Aorta (tissue), 5 donors: ENCODE data around the gene RNF40. TPM values are rescaled to one million over a fixed set of nuclear protein-coding genes. Genes with fewer than 3 reads are reported as not detected.
"Not testable (repeated sequence)": the region's sequence is repeated elsewhere in the genome, so short reads cannot be mapped to it uniquely, and the experiment has no call there.

ENCODE experiments used
- ATAC-seq: fragments of 200-7000 bp; cut with Tn5 transposase; one replicate; pipeline ENCODE4 v1.9.1; 2022; ENCODE audit warnings: moderate library complexity; ENCODE audit not compliant: low FRiP score
- DNase-seq, 2 donors: peaks; one replicate each; pipeline ENCODE4 v3.0.0-alpha.2; 2020
- H3K27ac ChIP-seq, 2 donors: one replicate each; pipeline ENCODE4 v1.5.1; 2013; ENCODE audit warnings: low read length in 2 of 2, mild to moderate bottlenecking in 2 of 2, moderate library complexity in 2 of 2, control low read depth in 1 of 2, inconsistent platforms in 1 of 2, low read depth in 1 of 2
- H3K27me3 ChIP-seq, 2 donors: one replicate each; pipeline ENCODE4 v1.6.1; 2013; ENCODE audit warnings: control low read depth in 1 of 2, low read length in 1 of 2, mild to moderate bottlenecking in 1 of 2, moderate library complexity in 1 of 2; ENCODE audit not compliant: insufficient read depth in 2 of 2, control insufficient read depth in 1 of 2
- H3K36me3 ChIP-seq, 2 donors: one replicate each; pipeline ENCODE4 v1.6.1; 2013; ENCODE audit warnings: control low read depth in 1 of 2, low read length in 1 of 2, mild to moderate bottlenecking in 1 of 2; ENCODE audit not compliant: insufficient read depth in 2 of 2, control insufficient read depth in 1 of 2
- H3K4me1 ChIP-seq, 2 donors: one replicate each; pipeline ENCODE4 v1.6.1; 2013; ENCODE audit warnings: low read length in 2 of 2, control low read depth in 1 of 2, mild to moderate bottlenecking in 1 of 2, moderate library complexity in 1 of 2; ENCODE audit not compliant: insufficient read depth in 2 of 2, control insufficient read depth in 1 of 2
- H3K4me3 ChIP-seq, 2 donors: one replicate each; pipeline ENCODE4 v1.5.1; 2013; ENCODE audit warnings: low read length in 2 of 2, control low read depth in 1 of 2, mild to moderate bottlenecking in 1 of 2
- H3K9me3 ChIP-seq: one replicate; pipeline ENCODE4 v1.6.1; 2013; ENCODE audit warnings: mild to moderate bottlenecking, low read length; ENCODE audit not compliant: control insufficient read depth
- WGBS, 2 donors: extraction: QIAGEN DNeasy Blood & Tissue Kit; methylation state at CpG; one replicate each; pipeline ENCODE4 v1.1.7; 2013; 5-methylcytosine and 5-hydroxymethylcytosine counted together
- intact Hi-C, 2 donors: fragments of 100-400 bp; cut with DNase I; formaldehyde crosslinking; loops; one replicate each; pipeline versions ENCODE4 v1.14.2 to v1.15.0; 2022
- polyA plus RNA-seq, 2 donors: library from polyadenylated mRNA; stranded (reverse); fragments of 200-250 nt; gene quantifications; one replicate each; pipeline ENCODE4 v1.2.3, GENCODE V29; 2013
- total RNA-seq, 2 donors: library from RNA; stranded (reverse); fragmentation: NEBNext Ultra II Directional; extraction: Animal tissue kit (Norgen Biotek cat#: 25700); gene quantifications; one replicate each; pipeline ENCODE4 v1.2.1, GENCODE V29; 2021
- donor health status: healthy with polysubstance abuse.
- donor health status: Bipolar disorder and iron deficiency.
- donor health status: DM: no; HTN: no; CAD: no.
- donor health status: DM: no; HTN: no; CAD: no.
- donor health status: DM: yes; HTN: yes; CAD: no.

RNF40 gene
- total and polyA plus RNA-seq, 4 donors, result 22.7 to 90.2 (median 66.7) TPM

GRCh38 chr16:30805370-30806169 lies 43.4 kb downstream of the RNF40 start:
- Histone ChIP-seq H3K27ac (peak overlapping the region; percentile 41 to 51), H3K27me3 (no peaks in the 10 kb centered on the region), H3K4me3 (peak overlapping the region; percentile 48 to 73), H3K36me3 (no peaks in the 10 kb centered on the region), H3K9me3 (no peaks in the 10 kb centered on the region), H3K4me1 (no peaks in the 10 kb centered on the region)
- 1% methylated on average over 62 of the region's 62 CpGs for WGBS, 2 donors
- intact Hi-C loops, result loop anchor here (1.0 to 10.0 kb wide), 3 partner anchors 18 to 72 kb away; partner anchors contain the start of gene ZNF629 (in 1 of the 2)
- ATAC-seq (peak; percentile 99), DNase-seq (peak; percentile 94 to 95)

GRCh38 chr16:30808146-30808545 lies 46.0 kb downstream of the RNF40 start:
- H3K9me3 ChIP-seq, result no peaks in the 10 kb centered on the region
- H3K27me3 ChIP-seq, result no peaks in the 10 kb centered on the region
- H3K4me1 ChIP-seq, result no peaks in the 10 kb centered on the region
- H3K27ac ChIP-seq, result no peak overlapping the region
- no peaks in the 10 kb centered on the region for H3K36me3 ChIP-seq
- intact Hi-C loops, result loop anchor here (5.0 to 10.0 kb wide), 2 partner anchors 67 to 69 kb away; no protein-coding TSS in a partner anchor
- no peak overlapping the region for H3K4me3 ChIP-seq
- ATAC-seq, result no peak
- no peak for DNase-seq
- WGBS, 2 donors, result 93 to 96% methylated on average over 5 of the region's 5 CpGs

- not testable (repeated sequence) for DNase-seq, H3K4me3 ChIP-seq, ATAC-seq, H3K27me3 ChIP-seq, H3K9me3 ChIP-seq, H3K27ac ChIP-seq, H3K36me3 ChIP-seq, H3K4me1 ChIP-seq
- WGBS, 2 donors, result 48 to 61% methylated on average over 5 of the region's 5 CpGs
- intact Hi-C loops, result loop anchor here (5.0 to 10.0 kb wide), 2 partner anchors 66 to 68 kb away; no protein-coding TSS in a partner anchor
Measured at GRCh38 chr16:30808890-30809426, 46.8 kb downstream of the RNF40 start.

GRCh38 chr16:30809675-30810074 lies 47.6 kb downstream of the RNF40 start:
- H3K27ac ChIP-seq, H3K27me3 ChIP-seq, H3K36me3 ChIP-seq, H3K9me3 ChIP-seq, H3K4me1 ChIP-seq, ATAC-seq, H3K4me3 ChIP-seq, DNase-seq: not testable (repeated sequence)
- intact Hi-C loops, result loop anchor here (5.0 to 10.0 kb wide), 2 partner anchors 65 to 68 kb away; no protein-coding TSS in a partner anchor
- 84% methylated on average over 5 of the region's 5 CpGs for WGBS, 2 donors

GRCh38 chr16:30813821-30814189 lies 51.7 kb downstream of the RNF40 start:
- intact Hi-C loops, result no loop called here
- WGBS, 2 donors, result 89 to 96% methylated on average over 3 of the region's 3 CpGs

GRCh38 chr16:30816769-30817168 lies 54.6 kb downstream of the RNF40 start:
- intact Hi-C loops, result no loop called here
- H3K4me3 ChIP-seq, result no peak overlapping the region
- 53 to 55% methylated on average over 2 of the region's 2 CpGs for WGBS, 2 donors
- DNase-seq (no peak), ATAC-seq (no peak)
- no peaks in the 10 kb centered on the region for H3K36me3 ChIP-seq
- no peaks in the 10 kb centered on the region for H3K27me3 ChIP-seq
- no peak overlapping the region for H3K27ac ChIP-seq
- H3K4me1 ChIP-seq, result no peaks in the 10 kb centered on the region
- H3K9me3 ChIP-seq, result no peaks in the 10 kb centered on the region

More at GRCh38 chr16:30813821-30814189, 51.7 kb downstream of the RNF40 start:
- Histone ChIP-seq H3K27me3 (no peaks in the 10 kb centered on the region), H3K4me3 (peak overlapping the region; percentile 6 to 32), H3K27ac (peak overlapping the region in 1 of 2 donors; percentile 39), H3K36me3 (no peaks in the 10 kb centered on the region), H3K4me1 (no peaks in the 10 kb centered on the region), H3K9me3 (no peaks in the 10 kb centered on the region)
- no peak for DNase-seq
- ATAC-seq, result peak; percentile 44

- no peak overlapping the region for H3K4me3 ChIP-seq
- no peaks in the 10 kb centered on the region for H3K4me1 ChIP-seq
- 84% methylated on average over 24 to 34 of the region's 34 CpGs for WGBS, 2 donors
Measured at GRCh38 chr16:30820952-30821421, 58.9 kb downstream of the RNF40 start.

GRCh38 chr16:30821441-30821840 lies 59.3 kb downstream of the RNF40 start:
- H3K27ac ChIP-seq, H3K27me3 ChIP-seq, ATAC-seq, H3K4me3 ChIP-seq, DNase-seq, intact Hi-C loops, H3K36me3 ChIP-seq, H3K4me1 ChIP-seq, H3K9me3 ChIP-seq: not testable (repeated sequence)
- WGBS, 2 donors, result 87% methylated on average over 9 of the region's 9 CpGs

More at GRCh38 chr16:30820952-30821421, 58.9 kb downstream of the RNF40 start:
- intact Hi-C loops, result no loop called here
- no peak for DNase-seq
- Histone ChIP-seq H3K27ac (no peak overlapping the region), H3K27me3 (no peaks in the 10 kb centered on the region), H3K9me3 (no peaks in the 10 kb centered on the region), H3K36me3 (no peaks in the 10 kb centered on the region)
- ATAC-seq, result no peak
